Measurements from ENCODE around the gene ROPN1L.

DNA sequence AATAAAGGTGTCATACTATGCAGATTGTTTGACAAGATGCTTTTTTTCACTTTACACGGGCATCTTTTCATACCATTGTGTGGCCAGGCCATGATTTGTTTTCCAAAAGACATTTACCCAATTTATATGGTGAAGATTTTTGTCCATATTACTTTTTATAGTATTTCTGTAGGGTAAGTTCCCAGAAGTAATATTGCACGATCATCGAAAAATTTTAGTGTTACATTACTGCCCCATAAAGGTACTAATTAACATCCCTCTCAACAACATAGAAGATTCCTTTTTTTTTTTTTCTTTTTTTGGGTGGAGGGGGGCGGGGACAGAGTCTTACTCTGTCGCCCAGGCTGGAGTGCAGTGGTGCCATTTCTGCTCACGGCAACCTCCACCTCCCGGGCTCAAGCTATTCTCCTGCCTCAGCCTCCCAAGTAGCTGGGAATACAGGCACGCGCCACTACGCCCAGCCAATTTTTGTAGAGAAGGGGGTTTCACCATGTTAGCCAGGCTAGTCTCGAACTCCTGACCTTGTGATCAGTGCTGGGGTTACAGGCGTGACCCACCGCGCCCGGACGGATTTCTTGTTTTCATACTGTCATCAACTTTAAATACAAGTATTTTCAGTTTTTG lies 1.2 kb upstream of the ROPN1L start:
- TF ChIP-seq POLR2A (IDR thresholded peaks at IDR 0.05), result no peak
- TF ChIP-seq, protein P1, sequence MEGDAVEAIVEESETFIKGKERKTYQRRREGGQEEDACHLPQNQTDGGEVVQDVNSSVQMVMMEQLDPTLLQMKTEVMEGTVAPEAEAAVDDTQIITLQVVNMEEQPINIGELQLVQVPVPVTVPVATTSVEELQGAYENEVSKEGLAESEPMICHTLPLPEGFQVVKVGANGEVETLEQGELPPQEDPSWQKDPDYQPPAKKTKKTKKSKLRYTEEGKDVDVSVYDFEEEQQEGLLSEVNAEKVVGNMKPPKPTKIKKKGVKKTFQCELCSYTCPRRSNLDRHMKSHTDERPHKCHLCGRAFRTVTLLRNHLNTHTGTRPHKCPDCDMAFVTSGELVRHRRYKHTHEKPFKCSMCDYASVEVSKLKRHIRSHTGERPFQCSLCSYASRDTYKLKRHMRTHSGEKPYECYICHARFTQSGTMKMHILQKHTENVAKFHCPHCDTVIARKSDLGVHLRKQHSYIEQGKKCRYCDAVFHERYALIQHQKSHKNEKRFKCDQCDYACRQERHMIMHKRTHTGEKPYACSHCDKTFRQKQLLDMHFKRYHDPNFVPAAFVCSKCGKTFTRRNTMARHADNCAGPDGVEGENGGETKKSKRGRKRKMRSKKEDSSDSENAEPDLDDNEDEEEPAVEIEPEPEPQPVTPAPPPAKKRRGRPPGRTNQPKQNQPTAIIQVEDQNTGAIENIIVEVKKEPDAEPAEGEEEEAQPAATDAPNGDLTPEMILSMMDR (IDR thresholded peaks at IDR 0.05), result no peak
- TF ChIP-seq POLR2AphosphoS5 (IDR thresholded peaks at IDR 0.05), result no peak
- no peak for TF ChIP-seq EP300 (IDR thresholded peaks at IDR 0.05)
